Activated CD4-positive, CD25-positive, alpha-beta regulatory T cell treated with anti-CD3 and anti-CD28 coated beads, Interleukin-2, amount 50 U/mL, for 24 hours (primary cell): ENCODE results near the gene ADAMTS12.

ENCODE experiments used
- ATAC-seq, 2 donors: fragments of 150-1000 bp; cut with Tn5 transposase; one replicate each; pipeline ENCODE4 v1.10.0; 2021; ENCODE audit warnings: mild to moderate bottlenecking in 1 of 2, moderate library complexity in 1 of 2

ADAMTS12 gene

DNA sequence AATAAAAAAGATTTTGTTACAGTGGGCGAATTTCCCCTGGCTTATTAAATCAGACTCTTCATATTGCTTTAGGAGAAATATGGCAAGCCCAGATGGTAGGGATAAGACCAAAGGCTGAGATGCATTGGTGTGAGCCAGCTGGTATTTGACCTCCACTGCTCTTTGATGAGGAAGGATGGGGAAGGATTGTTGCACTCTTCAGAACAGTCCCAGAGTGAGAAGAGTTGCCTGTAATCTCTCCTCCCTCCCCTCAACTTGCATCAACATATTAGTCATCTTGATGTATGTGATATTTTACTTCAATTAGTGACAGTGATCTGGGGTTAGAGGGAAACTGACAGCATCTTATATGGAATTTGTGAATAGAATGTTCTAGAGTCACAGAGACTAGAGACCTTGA is 136.6 kb downstream of the ADAMTS12 start:
- no peak for ATAC-seq

- ATAC-seq: no peak
These were observed 138.1 kb downstream of the ADAMTS12 start for GRCh38 chr5:33753704-33754103.

DNA sequence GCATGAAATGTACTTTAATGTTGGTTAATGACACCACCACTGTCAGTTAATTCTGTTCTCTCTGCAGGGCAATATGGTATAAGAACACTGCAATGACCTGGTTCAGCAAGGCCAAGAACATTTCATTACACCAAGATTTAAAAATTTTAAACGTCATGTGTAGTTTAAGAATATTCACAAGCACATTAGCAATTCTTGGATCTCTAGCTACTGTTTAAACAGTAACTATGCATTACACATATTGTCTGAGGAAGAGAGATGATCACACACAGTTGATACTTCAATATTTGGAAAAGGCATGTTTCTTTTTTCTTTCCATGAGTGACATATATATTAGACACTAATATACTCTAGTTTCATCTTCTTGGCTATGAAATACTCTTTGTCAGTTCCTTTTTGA is 143.0 kb downstream of the ADAMTS12 start:
- ATAC-seq: no peak

- no peak for ATAC-seq
These were observed 146.6 kb downstream of the ADAMTS12 start for GRCh38 chr5:33745101-33745770.

DNA sequence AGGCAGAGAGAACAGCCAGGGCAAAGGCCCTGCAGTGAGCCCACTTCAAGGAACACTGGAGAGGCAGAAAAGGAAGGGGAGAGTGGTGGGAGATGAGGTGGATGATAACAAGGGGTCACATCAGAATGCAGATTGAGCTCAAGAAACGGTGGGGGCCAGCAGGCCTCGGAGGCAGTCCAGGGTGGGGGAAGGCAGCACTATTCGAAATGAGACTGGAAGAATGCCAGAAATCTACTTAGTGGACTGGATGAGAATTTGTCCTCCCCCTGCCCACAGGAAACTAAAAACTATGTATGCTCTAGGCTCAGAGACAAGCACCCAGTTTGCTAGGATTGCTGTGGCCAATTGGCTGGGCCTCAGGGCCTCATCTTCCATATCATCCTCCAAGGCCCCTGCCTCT is 148.7 kb downstream of the ADAMTS12 start:
- ATAC-seq: no peak

GRCh38 chr5:33742181-33742580 is 149.6 kb downstream of the ADAMTS12 start:
- ATAC-seq: no peak

- no peak for ATAC-seq
These were observed 152.8 kb downstream of the ADAMTS12 start for GRCh38 chr5:33738967-33739366.

DNA sequence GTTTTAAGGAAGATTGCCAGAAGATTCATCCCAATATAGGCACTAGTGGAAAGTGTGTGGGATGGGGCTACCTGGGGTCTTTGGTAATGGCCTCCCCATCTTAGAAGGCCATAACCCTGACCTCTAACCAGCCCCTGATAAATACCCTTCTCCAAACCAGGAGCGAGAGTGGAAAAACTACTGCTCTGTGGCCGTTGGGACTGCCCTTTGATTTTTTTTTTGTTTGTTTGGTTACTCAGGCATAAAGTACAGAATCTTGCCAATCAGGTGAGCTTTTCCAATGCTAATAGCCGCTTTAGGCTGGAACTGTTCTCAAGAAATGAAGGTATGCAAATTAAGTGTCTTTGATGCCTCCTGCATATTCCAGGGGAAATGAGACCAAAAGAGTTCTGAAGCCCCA is 153.7 kb downstream of the ADAMTS12 start:
- no peak for ATAC-seq

DNA sequence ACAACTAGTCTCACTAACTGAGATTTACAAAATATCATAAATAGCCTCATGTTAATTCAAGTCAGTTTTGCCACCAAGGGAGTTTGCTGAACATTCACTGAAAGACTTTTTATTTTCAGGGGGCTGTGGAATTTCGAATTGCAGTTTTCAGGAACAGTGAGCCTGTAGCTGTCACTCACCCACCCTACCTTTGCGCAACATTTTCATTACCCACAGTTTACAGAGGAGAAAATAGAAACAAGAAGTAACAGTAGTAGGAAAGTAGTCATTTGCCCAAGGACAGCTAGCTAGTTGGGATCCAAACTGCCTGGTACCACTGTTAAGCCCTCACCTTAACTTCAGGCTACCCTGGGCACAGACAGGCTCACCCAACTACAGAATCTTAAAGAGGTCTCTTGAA is 154.1 kb downstream of the ADAMTS12 start:
- no peak for ATAC-seq

GRCh38 chr5:33737284-33737683 is 154.5 kb downstream of the ADAMTS12 start:
- ATAC-seq: no peak

DNA sequence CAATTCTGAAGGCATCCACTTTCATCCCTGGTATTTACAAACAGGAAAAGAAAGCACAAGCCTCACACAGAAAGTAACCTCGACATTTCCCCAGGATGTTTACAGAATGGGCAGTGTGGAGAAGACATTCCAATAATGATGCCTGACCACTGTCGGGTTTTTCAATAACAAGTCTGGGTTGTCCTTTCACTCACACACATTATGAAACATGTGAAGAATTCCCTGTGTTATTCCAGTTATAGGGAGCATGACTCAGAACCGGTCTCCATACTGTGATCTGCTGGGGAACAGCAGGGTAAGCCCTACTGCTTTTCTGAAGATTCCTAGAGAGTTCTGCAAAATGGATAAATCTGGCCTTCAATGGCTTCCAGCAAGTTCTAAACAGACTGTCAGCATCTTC is 155.3 kb downstream of the ADAMTS12 start:
- ATAC-seq: no peak

- no peak for ATAC-seq
These were observed 156.7 kb downstream of the ADAMTS12 start for GRCh38 chr5:33735072-33735471.

DNA sequence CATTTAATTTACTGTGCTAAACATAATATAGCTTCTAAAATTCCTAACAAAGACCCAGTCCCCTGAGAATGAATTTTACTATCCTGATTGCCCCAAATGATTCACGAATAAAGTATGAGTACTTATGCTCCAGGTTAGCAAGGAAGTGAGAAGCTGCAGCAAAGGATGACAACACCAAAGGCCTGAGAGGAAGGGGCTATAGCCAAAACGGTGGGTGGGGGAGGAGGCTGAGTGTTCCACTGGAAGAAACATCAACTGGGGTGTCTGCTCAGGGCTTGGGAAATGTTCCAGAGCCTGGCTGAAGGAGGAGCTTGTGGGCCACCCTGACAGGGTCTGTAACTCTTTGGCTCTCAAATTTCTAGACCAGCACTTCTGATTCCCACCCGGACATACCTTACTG is 157.3 kb downstream of the ADAMTS12 start:
- no peak for ATAC-seq

DNA sequence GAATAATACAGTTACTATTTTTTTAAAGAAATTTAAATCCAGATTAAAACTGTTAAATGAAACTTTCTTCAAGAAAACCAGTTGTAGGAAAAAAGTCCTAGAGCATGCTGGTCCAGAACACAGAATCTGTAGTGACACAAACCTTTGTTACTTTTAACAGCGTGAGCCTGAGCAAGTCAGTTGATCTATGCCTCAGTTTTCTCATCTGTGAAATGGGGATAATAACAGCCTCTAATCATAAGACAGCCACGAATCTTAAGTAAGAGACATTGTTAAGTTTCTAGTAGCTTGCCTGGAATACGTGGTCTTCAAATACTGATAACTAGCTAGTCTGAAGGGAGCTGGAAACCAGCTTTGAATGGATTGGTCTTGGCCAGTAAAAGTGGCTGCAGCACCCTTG is 158.6 kb downstream of the ADAMTS12 start:
- no peak for ATAC-seq

- ATAC-seq: no peak
These were observed 165.2 kb downstream of the ADAMTS12 start for GRCh38 chr5:33726422-33727165.

GRCh38 chr5:33725806-33726205 is 166.0 kb downstream of the ADAMTS12 start:
- no peak for ATAC-seq

DNA sequence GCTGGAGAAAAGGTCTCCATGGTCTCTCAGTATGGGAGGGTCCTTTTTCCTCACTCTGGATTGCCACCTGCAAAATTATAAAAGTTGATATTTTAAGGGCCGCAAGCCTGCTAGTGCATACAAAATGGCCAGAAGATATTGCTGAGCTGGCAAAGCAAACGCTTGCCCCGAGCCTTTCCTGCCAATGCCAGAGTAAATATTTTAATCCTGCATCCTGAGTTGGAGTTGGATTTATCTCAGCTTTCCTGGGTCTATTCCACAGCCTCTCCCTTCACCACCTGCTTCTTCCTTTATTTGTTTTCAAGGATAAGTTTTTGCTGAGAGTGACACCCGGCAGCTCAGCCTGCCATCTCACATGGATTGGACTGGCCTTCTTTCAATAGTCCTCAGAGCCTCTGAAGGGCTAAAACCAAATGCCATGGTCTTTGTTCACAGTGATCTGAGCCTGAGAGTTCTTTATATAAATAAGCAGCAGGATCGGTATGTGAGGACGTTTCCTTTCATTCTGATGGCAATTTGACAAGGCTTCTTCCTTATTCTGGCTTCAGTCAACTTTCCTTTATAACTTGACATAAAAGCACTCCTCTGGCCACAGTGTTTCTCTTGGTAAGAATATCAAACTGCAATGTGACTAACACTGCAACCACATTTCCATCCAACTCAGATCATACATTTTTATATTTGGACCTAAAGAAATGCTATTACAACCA is 170.1 kb downstream of the ADAMTS12 start:
- ATAC-seq: no peak

- no peak for ATAC-seq
These were observed 171.6 kb downstream of the ADAMTS12 start for GRCh38 chr5:33720176-33720575.

DNA sequence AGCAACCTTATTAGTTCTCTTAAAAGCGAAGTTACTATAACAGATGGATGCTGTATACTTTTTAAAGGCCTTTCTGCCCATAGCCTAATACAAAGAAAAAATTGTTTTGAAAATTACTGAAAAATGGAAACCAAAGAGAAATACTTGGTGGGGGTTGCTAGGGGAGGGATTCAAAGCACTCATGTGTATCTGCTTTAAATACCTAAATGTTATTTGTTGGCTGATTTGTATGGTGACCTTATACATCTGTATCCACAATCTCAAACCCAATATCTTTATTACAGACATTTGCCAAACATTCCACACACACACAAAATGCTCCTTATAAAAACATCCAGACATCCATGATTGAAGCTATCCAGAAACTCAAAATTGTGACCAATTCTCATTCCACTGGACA is 172.0 kb downstream of the ADAMTS12 start:
- no peak for ATAC-seq

DNA sequence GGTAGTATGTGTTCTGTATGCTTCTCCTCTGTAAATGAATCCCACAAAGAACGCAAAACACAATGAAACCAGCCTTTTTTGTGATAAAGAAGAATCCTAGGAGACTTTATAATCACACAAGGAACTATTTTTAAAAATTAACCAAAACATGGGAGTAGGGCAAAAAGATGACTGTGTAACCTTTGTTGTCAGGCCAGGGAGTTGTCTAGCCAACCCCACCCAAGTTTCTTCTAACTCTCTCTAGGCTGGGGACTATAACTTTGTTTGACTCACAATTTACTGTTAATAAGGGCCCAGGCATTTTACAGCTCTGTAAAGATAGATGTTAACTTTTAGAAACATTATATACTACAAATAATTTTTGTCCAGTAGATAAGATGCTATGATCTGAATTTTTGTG is 176.1 kb downstream of the ADAMTS12 start:
- no peak for ATAC-seq

DNA sequence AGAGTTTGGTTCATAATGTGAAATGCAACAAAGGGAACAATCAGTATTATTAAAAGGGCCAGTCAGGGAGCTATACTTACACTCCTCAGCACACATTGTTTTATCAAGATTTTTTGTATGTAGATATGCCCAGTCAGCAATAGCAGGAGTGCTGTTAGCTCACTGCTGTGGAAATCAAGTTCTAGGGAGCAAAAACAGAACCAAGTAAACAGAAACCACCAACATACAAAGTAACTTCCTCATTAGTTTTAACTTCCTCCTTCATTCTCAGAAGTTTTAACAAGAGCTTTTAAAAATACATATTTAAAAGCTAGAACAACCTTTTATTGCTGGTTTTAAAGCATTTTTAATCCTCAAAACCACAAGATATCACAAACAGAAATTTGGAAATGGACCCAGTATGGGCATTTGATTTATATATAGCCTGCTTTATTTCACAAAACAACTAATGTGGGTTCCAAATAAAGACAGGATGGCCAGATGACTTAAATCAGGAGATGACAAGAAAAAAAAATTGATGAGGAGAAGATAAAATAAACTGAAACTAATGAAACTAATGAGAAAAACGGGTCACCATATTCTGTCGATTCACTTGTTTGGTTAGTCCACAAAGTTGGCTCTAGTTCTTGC is 178.5 kb downstream of the ADAMTS12 start:
- no peak for ATAC-seq

GRCh38 chr5:33712664-33713063 is 179.1 kb downstream of the ADAMTS12 start:
- no peak for ATAC-seq

- no peak for ATAC-seq
These were observed 180.6 kb downstream of the ADAMTS12 start for GRCh38 chr5:33711094-33711679.
